Thyroid gland (tissue), 4 donors: Measurements from ENCODE around the gene GALR3. TPM values are rescaled to one million over a fixed set of nuclear protein-coding genes. Genes with fewer than 3 reads are reported as not detected.

ENCODE experiments used
- DNase-seq, 2 donors: peaks; one replicate each; pipeline ENCODE4 v3.0.0-alpha.2; 2019
- H3K27ac ChIP-seq, 3 donors: fragments of 200-600 bp; sonication (generic); 1 replicate in 2 of 3; 2 replicates in 1 of 3; pipeline ENCODE4 v1.5.1; 2016 to 2019; ENCODE audit warnings: mild to moderate bottlenecking in 1 of 3, moderate library complexity in 1 of 3
- H3K27me3 ChIP-seq: fragments of 200-600 bp; sonication (generic); one replicate; pipeline ENCODE4 v1.5.1; 2019
- H3K36me3 ChIP-seq, 2 donors: fragments of 200-600 bp; sonication (generic); one replicate each; pipeline ENCODE4 v1.5.1; 2016 to 2019
- H3K4me1 ChIP-seq, 2 donors: fragments of 200-600 bp; sonication (generic); one replicate each; pipeline ENCODE4 v1.5.1; 2017 to 2019
- H3K4me3 ChIP-seq, 3 donors: fragments of 200-600 bp; sonication (generic); replicated peaks in 1 of 3; 1 replicate in 2 of 3; 2 replicates in 1 of 3; pipeline ENCODE4 v1.5.1; 2016; ENCODE audit warnings: mild to moderate bottlenecking in 1 of 3
- H3K9me3 ChIP-seq: fragments of 200-600 bp; sonication (generic); one replicate; pipeline ENCODE4 v1.5.1; 2017
- POLR2A ChIP-seq, 2 donors: fragments of 450-650 bp; IDR thresholded peaks; one replicate each; pipeline ENCODE4 v1.6.1; 2017; ENCODE audit warnings: antibody characterized with exemption in 2 of 2, mild to moderate bottlenecking in 2 of 2, moderate library complexity in 1 of 2
- WGBS, 2 donors: methylation state at CpG; one replicate each; pipeline ENCODE4 v1.1.5; 2017; 5-methylcytosine and 5-hydroxymethylcytosine counted together
- intact Hi-C: fragments of 100-400 bp; cut with DNase I; formaldehyde crosslinking; loops from one replicate; pipeline ENCODE4 v1.15.1; 2023
- total RNA-seq, 4 donors: library from RNA; depleted of rRNA; stranded (reverse); fragments of >200 nt; gene quantifications; one replicate each; pipeline ENCODE4 v1.2.3, GENCODE V29; 2016
- TF ChIP-seq, protein P1 (sequence below), 6 experiments: fragments of 200-600 bp in 3 of 6; fragments of 450-650 bp in 3 of 6; sonication (generic) in 3 of 6; IDR thresholded peaks; one replicate each; pipeline ENCODE4 v1.5.1; 2016 to 2019; ENCODE audit warnings: antibody characterized with exemption in 6 of 6, mild to moderate bottlenecking in 2 of 6, inconsistent platforms in 1 of 6, moderate library complexity in 1 of 6

Gene GALR3
- total RNA-seq, 4 donors from 2014 or later: not detected

DNA sequence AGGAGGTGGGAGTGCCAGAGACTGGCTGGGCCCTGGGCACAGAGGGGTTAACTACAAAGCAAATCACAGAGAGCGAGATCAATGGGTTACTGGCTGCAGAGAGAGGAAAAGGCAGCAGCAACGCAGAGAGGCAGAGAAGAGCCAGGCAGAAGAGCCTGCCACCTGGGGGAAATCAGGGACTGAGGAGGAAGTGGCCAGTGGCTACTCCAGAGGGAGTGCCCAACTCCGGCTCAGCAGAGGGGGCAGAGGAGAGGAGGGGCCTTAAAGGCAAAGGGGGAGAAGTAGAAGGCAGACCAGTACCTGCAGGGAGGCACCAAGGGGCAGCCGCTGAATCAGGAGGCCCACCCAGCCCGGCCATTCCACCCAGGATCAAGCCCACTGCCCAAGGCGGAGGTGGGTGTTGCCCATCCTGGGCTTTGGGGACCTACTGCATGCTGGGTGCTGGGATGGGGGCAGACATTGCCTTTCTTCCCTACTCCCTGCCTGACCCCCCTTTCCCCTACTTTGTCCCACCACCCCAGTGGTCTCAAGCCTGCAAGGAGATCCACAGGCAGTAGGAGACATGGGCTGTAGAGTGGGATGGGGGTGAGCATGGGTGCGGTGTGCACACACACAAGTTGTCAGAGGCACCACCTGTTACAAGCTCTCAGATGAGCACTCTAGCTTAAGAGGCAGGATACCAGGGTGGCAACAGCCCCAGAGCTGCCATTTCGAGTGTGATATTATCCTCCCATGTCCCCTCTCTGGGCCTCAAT, 926 bp upstream of the GALR3 start:
- DNase-seq: no peak
- H3K27ac ChIP-seq: no peak overlapping the region
- H3K27me3 ChIP-seq: no peaks in the 10 kb centered on the region
- TF ChIP-seq, protein P1, sequence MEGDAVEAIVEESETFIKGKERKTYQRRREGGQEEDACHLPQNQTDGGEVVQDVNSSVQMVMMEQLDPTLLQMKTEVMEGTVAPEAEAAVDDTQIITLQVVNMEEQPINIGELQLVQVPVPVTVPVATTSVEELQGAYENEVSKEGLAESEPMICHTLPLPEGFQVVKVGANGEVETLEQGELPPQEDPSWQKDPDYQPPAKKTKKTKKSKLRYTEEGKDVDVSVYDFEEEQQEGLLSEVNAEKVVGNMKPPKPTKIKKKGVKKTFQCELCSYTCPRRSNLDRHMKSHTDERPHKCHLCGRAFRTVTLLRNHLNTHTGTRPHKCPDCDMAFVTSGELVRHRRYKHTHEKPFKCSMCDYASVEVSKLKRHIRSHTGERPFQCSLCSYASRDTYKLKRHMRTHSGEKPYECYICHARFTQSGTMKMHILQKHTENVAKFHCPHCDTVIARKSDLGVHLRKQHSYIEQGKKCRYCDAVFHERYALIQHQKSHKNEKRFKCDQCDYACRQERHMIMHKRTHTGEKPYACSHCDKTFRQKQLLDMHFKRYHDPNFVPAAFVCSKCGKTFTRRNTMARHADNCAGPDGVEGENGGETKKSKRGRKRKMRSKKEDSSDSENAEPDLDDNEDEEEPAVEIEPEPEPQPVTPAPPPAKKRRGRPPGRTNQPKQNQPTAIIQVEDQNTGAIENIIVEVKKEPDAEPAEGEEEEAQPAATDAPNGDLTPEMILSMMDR (IDR thresholded peaks at IDR 0.05): no peak
- TF ChIP-seq POLR2A (IDR thresholded peaks at IDR 0.05): no peak
- H3K4me1 ChIP-seq: peaks cover 15 to 22% of the 10 kb centered on the region in 2 donors
- no peak overlapping the region for H3K4me3 ChIP-seq
- intact Hi-C loops: no loop called here
- H3K36me3 ChIP-seq: no peaks in the 10 kb centered on the region
- 45 to 47% methylated on average over 8 of the region's 8 CpGs for WGBS, 2 donors
- H3K9me3 ChIP-seq: no peaks in the 10 kb centered on the region

DNA sequence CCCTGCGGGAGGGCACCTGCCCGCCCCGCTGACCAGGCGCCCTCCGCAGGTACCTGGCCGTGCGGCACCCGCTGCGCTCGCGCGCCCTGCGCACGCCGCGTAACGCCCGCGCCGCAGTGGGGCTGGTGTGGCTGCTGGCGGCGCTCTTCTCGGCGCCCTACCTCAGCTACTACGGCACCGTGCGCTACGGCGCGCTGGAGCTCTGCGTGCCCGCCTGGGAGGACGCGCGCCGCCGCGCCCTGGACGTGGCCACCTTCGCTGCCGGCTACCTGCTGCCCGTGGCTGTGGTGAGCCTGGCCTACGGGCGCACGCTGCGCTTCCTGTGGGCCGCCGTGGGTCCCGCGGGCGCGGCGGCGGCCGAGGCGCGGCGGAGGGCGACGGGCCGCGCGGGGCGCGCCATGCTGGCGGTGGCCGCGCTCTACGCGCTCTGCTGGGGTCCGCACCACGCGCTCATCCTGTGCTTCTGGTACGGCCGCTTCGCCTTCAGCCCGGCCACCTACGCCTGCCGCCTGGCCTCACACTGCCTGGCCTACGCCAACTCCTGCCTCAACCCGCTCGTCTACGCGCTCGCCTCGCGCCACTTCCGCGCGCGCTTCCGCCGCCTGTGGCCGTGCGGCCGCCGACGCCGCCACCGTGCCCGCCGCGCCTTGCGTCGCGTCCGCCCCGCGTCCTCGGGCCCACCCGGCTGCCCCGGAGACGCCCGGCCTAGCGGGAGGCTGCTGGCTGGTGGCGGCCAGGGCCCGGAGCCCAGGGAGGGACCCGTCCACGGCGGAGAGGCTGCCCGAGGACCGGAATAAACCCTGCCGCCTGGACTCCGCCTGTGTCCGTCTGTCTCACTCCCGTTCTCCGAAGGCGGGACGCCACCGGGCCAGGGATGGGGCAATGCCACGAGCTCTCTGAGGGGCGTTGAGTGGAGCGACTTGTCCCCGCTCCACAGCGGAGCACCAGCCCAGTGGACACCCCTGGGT, 1.8 kb downstream of the GALR3 start:
- intact Hi-C loops: no loop called here
- Histone ChIP-seq H3K27ac (no peak overlapping the region), H3K27me3 (no peaks in the 10 kb centered on the region), H3K4me1 (peaks cover 0 to 5% of the 10 kb centered on the region in 2 donors), H3K4me3 (no peak overlapping the region), H3K36me3 (no peaks in the 10 kb centered on the region), H3K9me3 (no peaks in the 10 kb centered on the region)
- no peak for TF ChIP-seq POLR2A (IDR thresholded peaks at IDR 0.05)
- TF ChIP-seq, protein P1 (IDR thresholded peaks at IDR 0.05): peak in 1 of 6 experiments; percentile 5
- no peak for DNase-seq
- WGBS, 2 donors: 21 to 47% methylated on average over 15 to 16 of the region's 135 CpGs

DNA sequence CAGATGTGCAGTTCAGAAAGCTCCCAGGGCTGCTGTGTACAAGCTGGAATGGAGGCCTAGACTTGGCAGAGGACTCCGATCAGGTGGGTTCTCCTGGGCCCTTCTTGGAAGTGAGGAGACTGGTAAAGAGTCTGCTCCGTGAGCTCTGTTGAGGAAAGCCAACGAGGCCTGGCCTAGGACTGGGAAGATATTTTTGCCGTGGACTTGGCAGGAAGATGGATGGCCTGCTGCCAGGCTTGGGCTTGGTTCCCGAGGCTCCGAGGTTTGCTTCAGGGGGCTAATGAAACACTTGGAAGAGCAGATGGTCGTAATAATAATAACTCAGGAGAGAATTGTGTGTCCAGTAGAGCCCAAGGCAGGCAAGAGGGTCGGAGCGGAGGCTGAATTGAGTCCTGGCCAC, 3.9 kb downstream of the GALR3 start:
- peaks cover 13 to 18% of the 10 kb centered on the region in 2 donors for H3K36me3 ChIP-seq
- intact Hi-C loops: no loop called here
- no peaks in the 10 kb centered on the region for H3K27me3 ChIP-seq
- no peak overlapping the region for H3K27ac ChIP-seq
- no peak for TF ChIP-seq POLR2A (IDR thresholded peaks at IDR 0.05)
- TF ChIP-seq, protein P1 (IDR thresholded peaks at IDR 0.05): no peak
- H3K9me3 ChIP-seq: no peaks in the 10 kb centered on the region
- no peak overlapping the region for H3K4me3 ChIP-seq
- peak; percentile 45 to 56 for DNase-seq
- 28 to 36% methylated on average over 9 of the region's 9 CpGs for WGBS, 2 donors
- peaks cover 0 to 5% of the 10 kb centered on the region in 2 donors for H3K4me1 ChIP-seq

DNA sequence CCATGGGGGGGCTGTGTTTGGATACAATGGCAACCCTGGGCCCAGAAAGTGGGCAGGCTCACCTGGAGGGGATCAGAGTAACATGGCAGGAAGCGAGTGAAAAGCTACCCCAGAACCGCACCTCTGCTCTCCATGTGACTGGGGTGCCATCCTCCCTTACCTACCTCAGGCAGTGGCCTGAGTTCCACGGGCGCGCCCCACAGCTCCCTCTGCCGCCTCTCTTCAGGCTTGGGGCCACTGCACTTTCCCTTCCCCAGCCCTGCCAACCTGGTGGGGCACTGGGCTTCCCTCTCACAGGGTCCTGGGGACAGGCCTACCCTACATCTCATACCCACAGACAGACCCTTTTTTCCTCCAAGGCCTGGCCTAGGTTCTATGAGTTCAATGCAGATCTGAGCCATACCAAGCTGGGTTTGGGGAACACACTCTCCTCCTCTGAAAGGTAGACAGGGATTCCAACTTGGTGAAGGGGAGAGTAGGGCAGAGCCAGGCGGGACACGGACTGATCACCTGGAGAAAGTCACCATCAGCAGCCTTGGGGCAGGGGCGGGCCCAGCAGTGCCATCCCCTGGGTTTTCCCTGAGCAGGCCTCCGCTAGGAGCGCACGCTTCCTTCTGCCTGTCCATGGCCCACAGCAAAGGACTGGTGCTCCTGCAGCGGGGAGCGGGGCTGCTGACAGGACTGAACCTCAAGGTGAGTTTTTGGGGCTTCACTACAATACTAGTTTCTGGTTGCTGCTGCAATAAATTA, 7.1 kb downstream of the GALR3 start:
- 90 to 92% methylated on average over 11 to 14 of the region's 14 CpGs for WGBS, 2 donors
- H3K27ac ChIP-seq: no peak overlapping the region
- H3K36me3 ChIP-seq: peaks cover 29 to 43% of the 10 kb centered on the region in 2 donors
- intact Hi-C loops: no loop called here
- no peaks in the 10 kb centered on the region for H3K27me3 ChIP-seq
- H3K9me3 ChIP-seq: no peaks in the 10 kb centered on the region
- H3K4me3 ChIP-seq: no peak overlapping the region
- no peaks in the 10 kb centered on the region for H3K4me1 ChIP-seq
- no peak for DNase-seq
- TF ChIP-seq POLR2A (IDR thresholded peaks at IDR 0.05): no peak
- TF ChIP-seq, protein P1 (IDR thresholded peaks at IDR 0.05): no peak
